Measurements from ENCODE around the gene ARPC2. TPM values are rescaled to one million over a fixed set of nuclear protein-coding genes. Genes with fewer than 3 reads are reported as not detected.

Gene ARPC2
- total and polyA plus RNA-seq, 2 of the 13 experiments (the other 11 are each of a cell fraction or from before 2014, with no cell fraction given) = 168 to 303 TPM

DNA sequence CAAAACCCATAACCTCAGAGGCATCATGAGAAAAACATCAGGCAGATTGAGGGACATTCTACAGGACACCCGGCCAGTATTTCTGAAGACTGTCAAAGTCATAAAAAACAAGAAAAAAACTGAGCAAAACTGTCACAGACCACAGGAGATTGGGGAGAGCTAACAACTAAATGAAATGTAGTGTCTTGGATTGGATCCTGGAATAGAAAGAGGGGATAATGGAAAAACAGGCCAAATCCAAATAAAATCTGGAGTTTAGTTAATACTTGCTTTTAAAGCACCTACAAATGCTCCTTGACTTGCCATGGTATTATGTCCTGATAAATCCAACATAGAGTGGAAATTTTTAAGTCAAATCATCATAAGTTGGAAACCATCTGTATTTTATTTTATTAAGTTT, 32.7 kb upstream of the ARPC2 start (continued):
- TF ChIP-seq CHD2 (IDR thresholded peaks at IDR 0.05; ENCODE audit: low read depth, low read length) = no peak
- TF ChIP-seq ZNF598 (CRISPR knock-in tag; IDR thresholded peaks at IDR 0.05; ENCODE audit: borderline replicate concordance) = no peak
- TF ChIP-seq ZMYM4 (CRISPR knock-in tag; IDR thresholded peaks at IDR 0.05) = no peak
- TF ChIP-seq RFX5 (IDR thresholded peaks at IDR 0.05; ENCODE audit: low read depth, low read length) = no peak
- no peak for TF ChIP-seq PAX8 (CRISPR knock-in tag; IDR thresholded peaks at IDR 0.05; ENCODE audit: borderline replicate concordance)
- TF ChIP-seq IRX3 (CRISPR knock-in tag; IDR thresholded peaks at IDR 0.05; ENCODE audit: borderline replicate concordance, low read depth) = no peak
- TF ChIP-seq ATF7-NPFF (CRISPR knock-in tag; IDR thresholded peaks at IDR 0.05; ENCODE audit: low read depth) = no peak
- no peak for TF ChIP-seq RAD21 (CRISPR knock-in tag; IDR thresholded peaks at IDR 0.05)
- TF ChIP-seq TCF7 (IDR thresholded peaks at IDR 0.05; ENCODE audit: low read depth) = no peak
- no peak for TF ChIP-seq ZNF382 (CRISPR knock-in tag; IDR thresholded peaks at IDR 0.05; ENCODE audit: borderline replicate concordance)
- TF ChIP-seq PHF20 (CRISPR knock-in tag; IDR thresholded peaks at IDR 0.05) = no peak
- TF ChIP-seq DNMT3B (CRISPR knock-in tag; conservative IDR thresholded peaks at IDR 0.05) = no peak
- no peak for TF ChIP-seq ZFP41 (CRISPR knock-in tag; IDR thresholded peaks at IDR 0.05; ENCODE audit: borderline replicate concordance)
- TF ChIP-seq, protein P1, sequence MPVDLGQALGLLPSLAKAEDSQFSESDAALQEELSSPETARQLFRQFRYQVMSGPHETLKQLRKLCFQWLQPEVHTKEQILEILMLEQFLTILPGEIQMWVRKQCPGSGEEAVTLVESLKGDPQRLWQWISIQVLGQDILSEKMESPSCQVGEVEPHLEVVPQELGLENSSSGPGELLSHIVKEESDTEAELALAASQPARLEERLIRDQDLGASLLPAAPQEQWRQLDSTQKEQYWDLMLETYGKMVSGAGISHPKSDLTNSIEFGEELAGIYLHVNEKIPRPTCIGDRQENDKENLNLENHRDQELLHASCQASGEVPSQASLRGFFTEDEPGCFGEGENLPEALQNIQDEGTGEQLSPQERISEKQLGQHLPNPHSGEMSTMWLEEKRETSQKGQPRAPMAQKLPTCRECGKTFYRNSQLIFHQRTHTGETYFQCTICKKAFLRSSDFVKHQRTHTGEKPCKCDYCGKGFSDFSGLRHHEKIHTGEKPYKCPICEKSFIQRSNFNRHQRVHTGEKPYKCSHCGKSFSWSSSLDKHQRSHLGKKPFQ (CRISPR knock-in tag; IDR thresholded peaks at IDR 0.05; ENCODE audit: insufficient replicate concordance) = no peak
